Gastroesophageal sphincter (tissue), 3 donors: Measurements from ENCODE around the gene PPP1R18.

Source experiments
- CTCF ChIP-seq, 4 experiments: fragments of 200-600 bp in 2 of 4; fragments of 450-650 bp in 2 of 4; sonication (generic) in 1 of 4; IDR thresholded peaks; one replicate each; pipeline ENCODE4 v1.5.1; 2017 to 2019; ENCODE audit warnings: antibody characterized with exemption in 4 of 4, mild to moderate bottlenecking in 2 of 4, moderate library complexity in 2 of 4
- POLR2A ChIP-seq, 2 donors: fragments of 450-650 bp; IDR thresholded peaks; one replicate each; pipeline ENCODE4 v1.6.1; 2017; ENCODE audit warnings: antibody characterized with exemption in 2 of 2, mild to moderate bottlenecking in 2 of 2, moderate library complexity in 1 of 2
- POLR2AphosphoS5 ChIP-seq: sonication (generic); formaldehyde crosslinking; IDR thresholded peaks from one replicate; pipeline ENCODE4 v1.6.1; 2017; ENCODE audit warnings: antibody characterized with exemption

DNA sequence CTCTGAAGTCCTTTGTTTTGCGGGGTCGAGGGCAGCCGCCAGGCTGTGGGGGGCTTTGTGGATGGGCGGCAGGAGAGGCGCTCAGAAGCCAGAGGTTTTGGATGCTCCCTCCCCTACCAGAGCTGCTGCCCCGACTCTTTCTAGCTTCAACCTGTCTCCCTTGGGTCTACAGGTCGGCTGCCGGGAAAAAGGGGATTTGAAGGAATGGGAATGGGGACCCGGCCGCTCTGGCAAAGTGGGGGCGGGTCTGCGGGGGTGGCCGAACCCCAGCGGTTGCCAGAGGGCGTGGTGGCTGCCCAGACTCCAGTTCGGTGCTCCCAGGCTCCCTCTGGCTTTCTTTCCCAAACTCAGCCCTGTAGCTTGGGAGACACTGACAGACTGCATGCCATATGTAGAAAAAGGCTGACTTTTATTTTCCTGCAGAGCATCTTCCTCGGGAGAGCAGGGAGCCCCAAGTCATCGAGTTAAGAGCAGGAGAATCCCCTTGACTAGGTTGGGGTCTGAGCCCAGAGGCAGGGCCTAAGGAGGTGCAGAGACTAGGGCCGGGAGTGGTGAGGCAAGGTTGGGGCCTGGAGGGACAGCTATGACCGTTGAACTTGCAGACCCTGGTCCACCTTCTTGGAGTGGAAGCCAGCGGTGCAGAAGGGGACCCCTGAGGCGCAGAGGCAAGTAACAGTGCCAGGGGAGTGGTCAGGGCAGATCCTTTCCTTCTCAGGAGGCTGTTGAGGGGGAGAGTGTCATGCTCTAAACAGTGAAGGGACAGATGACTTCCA, 1.4 kb upstream of the PPP1R18 start:
- TF ChIP-seq CTCF (IDR thresholded peaks at IDR 0.05) (peak in 1 of 4 experiments; percentile 64), POLR2A (IDR thresholded peaks at IDR 0.05) (no peak), POLR2AphosphoS5 (no peak)
